HG03045 (cell line): ENCODE results near the gene ARFIP2.

Source experiments
- ATAC-seq: cut with Tn5 transposase; IDR thresholded peaks from one replicate; pipeline ENCODE4 v1.9.1; 2021; ENCODE audit warnings: mild to moderate bottlenecking, moderate library complexity; ENCODE audit not compliant: unreplicated experiment

Gene ARFIP2

DNA sequence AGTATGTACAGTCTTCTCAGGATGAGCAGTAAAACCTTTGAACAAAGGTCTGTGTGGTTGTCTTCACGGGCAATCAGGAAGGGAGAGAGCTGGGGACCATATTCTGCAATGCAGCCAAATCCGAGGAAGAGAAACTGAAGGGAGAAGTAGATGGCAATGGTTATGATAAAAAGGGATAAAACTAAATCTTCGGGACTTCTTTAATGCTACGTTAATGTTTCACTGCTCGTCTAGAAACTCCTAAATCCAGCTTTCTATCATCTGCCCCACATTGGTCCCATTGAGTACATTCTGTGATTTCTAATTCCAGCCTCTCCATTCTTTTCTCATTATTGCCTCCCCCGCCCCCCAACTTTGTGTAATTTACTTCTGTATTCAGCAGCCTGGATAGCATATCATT, 1.9 kb upstream of the ARFIP2 start:
- no peak for ATAC-seq

GRCh38 chr11:6482441-6482840, 1.3 kb upstream of the ARFIP2 start:
- no peak for ATAC-seq

DNA sequence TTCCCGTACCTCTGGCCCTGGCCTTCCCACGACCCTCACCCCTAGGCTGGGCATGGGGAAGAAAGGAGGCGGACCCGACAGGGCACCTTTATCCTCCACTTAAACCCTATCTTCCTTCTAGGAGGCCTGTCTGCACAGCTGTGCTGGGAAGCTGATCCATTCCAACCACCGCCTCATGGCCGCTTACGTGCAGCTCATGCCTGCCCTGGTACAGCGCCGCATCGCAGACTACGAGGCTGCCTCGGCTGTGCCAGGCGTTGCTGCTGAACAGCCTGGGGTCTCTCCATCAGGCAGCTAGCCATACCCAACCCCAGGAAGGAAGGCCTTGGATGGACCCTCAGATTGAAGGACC, 769 bp upstream of the ARFIP2 start:
- ATAC-seq, result peak; percentile 1

GRCh38 chr11:6480299-6480914, 724 bp downstream of the ARFIP2 start:
- no peak for ATAC-seq

DNA sequence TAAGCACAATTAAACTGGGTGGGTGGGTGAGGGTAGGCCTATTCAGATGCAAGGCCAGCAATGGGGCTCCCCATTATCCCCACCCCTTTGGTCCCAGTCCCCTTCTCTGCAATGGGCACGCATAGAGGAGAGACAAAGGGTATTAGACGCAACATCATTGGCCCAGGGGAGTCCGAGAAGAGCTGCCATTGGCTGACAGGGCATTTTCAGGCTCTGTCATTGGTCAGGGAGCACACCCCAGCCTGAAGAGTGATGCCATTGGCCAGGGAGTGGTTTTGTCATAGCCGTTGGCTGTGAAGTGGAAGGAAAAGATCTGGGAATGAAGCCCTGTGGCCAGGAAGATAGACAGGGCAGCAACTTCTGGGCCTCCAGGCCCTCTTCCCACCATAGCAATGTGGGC, 4.6 kb downstream of the ARFIP2 start:
- ATAC-seq, result no peak

- ATAC-seq, result no peak
Observed at GRCh38 chr11:6475936-6476335, 5.2 kb downstream of the ARFIP2 start.

DNA sequence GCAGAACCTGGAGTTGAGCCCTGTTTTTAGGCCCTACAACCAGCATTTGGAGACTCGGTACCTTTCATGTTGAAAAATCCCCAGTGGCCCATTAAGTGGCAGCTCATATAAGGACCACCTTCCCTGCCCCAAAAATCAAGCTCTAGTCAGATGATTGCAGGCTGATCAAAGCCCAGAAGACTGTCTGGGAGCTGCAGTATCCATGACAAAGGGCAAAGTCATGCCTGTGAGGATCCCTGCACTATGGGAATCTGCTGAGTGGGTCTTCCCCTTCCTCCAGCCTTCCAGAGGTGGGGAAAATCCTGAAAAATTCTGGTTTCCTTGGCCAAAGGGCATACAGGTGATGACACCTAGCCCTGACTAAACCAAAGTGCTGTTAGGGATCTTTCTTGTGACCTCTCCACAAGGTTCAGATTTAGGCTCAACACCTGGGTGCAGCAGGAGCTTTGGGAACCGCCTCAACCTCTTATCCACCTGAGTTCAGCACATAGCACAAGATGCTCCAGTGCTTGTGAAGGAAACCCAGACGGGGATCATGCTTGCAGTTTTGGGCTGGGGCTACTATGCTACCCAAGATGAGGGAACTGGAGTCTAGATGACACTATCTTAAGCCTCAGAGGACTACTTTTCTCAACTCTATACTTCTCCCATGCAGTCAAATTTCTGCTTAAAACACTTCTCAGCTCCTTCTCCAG, 6.2 kb downstream of the ARFIP2 start:
- ATAC-seq, result no peak

GRCh38 chr11:6474413-6474792, 6.7 kb downstream of the ARFIP2 start:
- ATAC-seq, result no peak

DNA sequence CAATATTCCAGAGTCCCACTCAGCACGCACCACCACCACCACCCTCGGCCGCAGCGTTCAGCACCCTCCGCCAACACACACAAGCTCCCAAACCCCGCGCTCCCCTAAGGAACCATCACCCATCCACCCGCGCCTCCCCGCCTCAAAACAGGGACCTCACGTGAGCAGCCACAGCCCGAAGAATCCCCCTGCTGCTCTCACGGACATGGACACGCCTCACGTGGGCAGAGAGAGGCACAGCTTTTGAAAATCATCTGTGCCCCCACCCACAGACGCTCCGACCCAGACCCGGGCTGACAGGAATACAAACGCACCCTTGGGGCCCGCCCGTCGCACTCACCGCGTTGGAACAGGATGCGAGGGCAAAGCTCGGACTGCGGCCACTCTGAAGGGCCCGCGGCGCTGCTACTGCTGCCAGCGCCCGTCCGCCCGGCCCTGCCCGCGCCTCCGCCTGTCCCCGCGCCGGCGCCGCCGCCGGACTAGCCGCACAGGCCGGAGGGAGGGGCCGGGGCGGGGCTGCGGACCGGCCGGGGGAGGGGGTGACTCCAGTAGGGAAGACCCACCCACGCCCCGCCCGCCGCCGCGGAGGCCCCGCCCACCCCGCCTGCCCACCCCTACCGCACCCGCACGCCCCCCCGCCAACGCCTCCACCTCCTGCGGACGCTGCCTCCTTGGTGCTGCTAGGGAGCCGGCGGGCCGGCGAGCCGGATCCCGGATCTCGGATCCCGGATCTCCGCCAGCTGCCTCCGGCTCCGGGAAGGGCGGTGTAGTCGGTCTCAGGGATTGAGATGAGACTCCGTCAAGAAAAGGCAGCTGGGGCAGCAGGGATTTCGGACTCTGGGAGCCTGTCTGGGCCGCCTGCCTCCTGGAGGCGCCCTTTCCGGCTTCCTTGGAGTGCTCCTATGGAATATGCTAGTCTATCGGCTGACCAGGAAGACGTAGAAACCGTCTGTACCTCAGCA, 7.4 kb downstream of the ARFIP2 start, which contains the start of gene TRIM3:
Gene TRIM3, minus strand, starts transcription at position 491 of the 962 bp plus-strand sequence. CDS start 8,246 bp downstream, outside the sequence.
- peak; percentile 79 for ATAC-seq

DNA sequence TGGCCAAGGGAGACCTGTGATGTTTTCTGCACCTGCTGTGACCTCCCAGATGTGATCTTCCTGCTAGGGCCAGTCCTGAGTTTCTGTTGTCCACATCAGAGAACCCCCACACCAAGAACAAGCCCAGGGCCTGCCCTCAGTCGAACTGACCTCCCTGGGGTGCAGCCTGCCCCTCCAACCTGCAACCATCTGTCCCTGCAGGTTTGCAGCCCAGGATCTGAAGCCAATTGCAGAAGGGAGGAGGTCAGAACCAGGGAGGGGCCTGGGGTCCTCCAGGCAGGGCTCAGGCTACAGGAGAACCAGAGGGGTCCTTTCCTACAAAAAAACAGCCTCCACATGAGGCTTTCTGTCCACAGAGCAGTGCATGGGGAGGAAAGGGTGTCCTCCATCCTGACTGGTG, 8.2 kb downstream of the ARFIP2 start:
- no peak for ATAC-seq

DNA sequence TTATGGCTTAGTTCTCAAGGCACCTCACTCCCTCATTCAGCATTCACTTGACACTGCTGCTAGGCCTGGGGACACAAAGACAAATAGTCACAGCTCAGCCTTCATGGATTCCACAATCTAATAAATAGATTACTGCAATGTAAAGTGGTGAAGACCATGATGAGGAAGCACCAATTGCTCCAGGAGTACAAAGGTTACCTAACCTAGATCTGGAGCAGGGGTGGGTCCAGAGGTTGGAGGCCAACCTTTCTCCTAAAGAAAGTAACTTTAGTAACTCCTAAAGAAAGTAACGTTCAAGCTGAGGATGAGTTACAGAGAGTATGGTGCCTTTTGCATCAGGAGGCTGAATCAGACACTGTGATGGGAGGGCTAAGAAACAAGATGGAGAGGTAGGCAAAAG, 11.5 kb downstream of the ARFIP2 start:
- ATAC-seq, result no peak

DNA sequence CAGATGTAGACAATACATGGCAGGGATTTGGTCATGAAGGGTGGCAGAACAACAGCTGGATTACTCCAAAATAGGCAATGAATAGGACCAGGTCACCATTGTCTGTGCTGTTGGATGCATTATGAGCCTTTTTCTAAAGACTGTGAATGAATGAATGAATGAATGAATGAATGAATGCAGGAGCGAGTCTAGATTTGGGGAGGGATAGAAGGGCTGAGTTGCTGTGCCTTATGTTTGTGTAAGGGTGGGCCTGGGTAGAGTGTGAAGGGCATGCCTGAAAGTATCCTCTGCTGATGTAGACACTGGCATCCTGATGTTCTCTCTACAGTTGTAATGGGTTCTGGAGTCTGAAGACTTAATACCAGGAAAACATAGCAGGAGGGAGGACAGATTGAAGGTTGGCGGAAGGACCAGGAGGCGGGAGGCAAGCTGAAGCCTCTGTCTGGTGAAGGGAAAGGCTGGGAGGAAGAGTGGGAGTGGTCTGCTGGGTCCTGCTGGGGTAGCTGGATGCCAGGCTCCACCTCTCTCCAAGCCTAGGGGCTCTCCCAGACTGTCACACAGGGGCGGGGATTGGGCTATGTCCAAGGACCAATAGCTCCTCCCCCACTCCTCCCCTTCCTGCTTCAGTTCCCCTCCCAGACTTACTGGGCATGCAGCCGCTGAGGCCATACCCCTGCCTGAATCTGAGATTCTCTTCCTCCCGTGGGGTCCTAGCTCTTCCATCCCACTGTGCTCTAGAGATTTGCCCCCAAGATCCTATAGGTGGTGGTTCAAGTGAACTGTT, 12.2 kb downstream of the ARFIP2 start:
- no peak for ATAC-seq

GRCh38 chr11:6459099-6459450, 22.1 kb downstream of the ARFIP2 start:
- ATAC-seq, result no peak

GRCh38 chr11:6458352-6459098, 22.6 kb downstream of the ARFIP2 start:
- no peak for ATAC-seq

- ATAC-seq, result no peak
Observed at GRCh38 chr11:6457581-6458320, 23.4 kb downstream of the ARFIP2 start.

GRCh38 chr11:6456361-6457073, 24.6 kb downstream of the ARFIP2 start:
- ATAC-seq, result no peak

- no peak for ATAC-seq
Observed at GRCh38 chr11:6455070-6455469, 26.1 kb downstream of the ARFIP2 start.

DNA sequence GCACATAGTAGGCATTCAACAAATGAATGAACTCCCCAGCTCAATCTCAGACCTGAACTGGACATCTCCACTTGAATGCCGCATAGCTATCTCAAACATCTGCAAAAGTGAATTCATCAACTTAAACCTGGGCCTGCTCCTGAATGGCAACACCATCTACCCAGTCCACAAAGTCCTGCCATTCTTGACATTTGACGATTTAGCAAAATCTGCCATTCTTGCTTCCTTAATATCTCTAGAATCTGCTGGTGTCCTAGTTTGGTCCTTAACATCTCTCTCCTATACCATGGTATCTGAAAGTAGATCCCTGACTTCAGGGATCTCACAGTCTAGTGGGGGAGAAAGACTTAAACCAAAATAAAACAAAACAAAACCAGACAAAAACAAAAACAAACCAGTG, 28.0 kb downstream of the ARFIP2 start:
- ATAC-seq, result no peak

DNA sequence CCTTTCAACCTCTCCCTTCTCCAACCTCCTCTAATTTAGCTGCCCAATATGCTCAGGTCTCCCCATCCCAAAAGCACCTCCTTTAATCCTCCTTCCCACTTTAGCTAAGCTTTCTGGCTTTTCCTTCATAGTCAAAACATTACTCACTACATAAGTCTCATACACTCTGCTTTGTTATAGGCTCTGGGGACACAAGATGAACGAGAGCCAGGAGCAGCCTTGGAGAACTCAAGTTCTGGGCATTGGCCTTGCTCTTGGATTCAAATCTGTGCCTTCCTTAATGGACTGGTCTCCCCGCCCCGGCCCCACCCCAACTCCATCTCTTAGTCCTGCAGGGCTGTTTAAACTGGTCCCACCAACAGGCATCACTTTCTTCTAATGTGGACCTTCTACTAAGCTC, 28.9 kb downstream of the ARFIP2 start:
- no peak for ATAC-seq
